HT-29 (cell line): ENCODE data around the gene IL13RA1. TPM values are rescaled to one million over a fixed set of nuclear protein-coding genes. Genes with fewer than 3 reads are reported as not detected.
"Not testable (repeated sequence)": the region's sequence is repeated elsewhere in the genome, so short reads cannot be mapped to it uniquely, and the experiment has no call there.

ENCODE experiments used
- DNase-seq: peaks from one replicate; pipeline ENCODE4 v3.0.0-alpha.2; 2015; ENCODE audit warnings: low spot score
- total RNA-seq: library from RNA; depleted of rRNA; stranded (reverse); fragments of >200 nt; shearing (Covaris generic); gene quantifications from 2 replicates; pipeline ENCODE4 v1.2.3, GENCODE V29; 2014

Gene IL13RA1
- total RNA-seq, 1 experiment from 2014 or later, result 22.7 TPM

- DNase-seq, result no peak
Observed at GRCh38 chrX:118729042-118729652, 1.7 kb downstream of the IL13RA1 start.

DNA sequence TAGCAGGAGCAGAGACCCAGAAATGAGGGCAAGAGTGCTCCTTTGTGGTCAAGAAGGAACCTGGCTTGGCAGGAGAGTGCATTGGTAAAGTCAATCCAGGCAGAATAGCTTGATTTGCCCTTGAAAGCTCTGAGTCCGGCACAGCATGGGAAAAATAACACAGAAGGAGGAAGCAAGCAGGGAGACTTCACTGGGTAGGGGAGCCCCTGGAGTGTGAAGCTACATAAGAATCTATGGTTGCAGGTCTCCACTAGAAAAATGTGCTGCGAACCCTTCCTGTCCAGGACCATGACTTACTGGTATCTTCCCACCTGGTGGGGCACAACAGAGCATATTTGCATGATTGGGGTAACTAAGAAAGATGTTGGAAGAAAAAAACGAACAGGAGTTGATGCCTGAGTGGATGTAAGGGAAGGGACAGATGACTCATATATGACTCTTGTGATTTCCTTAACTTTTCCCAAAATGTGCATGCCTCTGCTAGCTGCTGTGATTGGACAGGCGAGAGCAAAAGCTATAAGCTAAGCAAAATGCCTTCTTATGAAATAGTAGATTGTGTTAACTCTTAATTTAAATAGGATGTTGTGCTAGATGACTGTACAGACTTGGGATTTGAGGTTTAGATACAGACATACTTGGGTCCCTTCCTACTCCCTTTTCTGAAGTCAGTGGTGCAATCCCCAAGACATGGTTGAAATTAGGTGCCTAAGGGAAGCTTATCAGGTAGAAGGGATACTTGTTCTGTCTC is 3.3 kb downstream of the IL13RA1 start:
- no peak for DNase-seq

- DNase-seq, result not testable (repeated sequence)
Observed at GRCh38 chrX:118732551-118732950, 5.1 kb downstream of the IL13RA1 start.

- no peak for DNase-seq
Observed at GRCh38 chrX:118734909-118735308, 7.5 kb downstream of the IL13RA1 start.

DNA sequence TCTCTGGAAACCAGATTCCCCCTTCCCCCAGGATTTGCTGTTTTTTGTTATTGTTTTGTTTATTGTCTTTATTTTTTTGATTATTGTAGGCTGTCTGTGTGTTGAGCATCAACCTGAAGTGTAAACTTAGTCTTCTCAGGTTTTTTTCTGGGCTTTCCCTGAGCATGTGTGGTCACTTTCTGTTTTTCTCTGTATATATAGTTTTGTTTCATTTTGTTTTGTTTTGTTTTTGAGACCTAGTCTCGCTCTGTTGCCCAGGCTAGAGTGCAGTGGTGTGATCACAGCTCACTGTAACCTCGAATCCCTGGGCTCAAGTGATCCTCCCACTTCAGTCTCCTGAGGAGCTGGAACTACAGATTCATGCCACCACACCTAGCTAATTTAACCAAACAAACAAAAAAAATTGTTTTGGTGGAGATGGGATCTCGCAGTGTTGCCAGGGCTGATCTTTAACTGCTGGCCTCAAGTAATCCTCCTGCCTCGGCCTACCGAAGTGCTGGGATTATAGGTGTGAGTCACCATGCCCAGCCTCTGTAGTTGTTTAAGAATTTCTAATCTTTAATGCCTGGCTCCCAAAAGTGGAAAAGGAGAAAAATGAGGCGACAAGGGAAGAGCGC is 9.1 kb downstream of the IL13RA1 start:
- no peak for DNase-seq

DNA sequence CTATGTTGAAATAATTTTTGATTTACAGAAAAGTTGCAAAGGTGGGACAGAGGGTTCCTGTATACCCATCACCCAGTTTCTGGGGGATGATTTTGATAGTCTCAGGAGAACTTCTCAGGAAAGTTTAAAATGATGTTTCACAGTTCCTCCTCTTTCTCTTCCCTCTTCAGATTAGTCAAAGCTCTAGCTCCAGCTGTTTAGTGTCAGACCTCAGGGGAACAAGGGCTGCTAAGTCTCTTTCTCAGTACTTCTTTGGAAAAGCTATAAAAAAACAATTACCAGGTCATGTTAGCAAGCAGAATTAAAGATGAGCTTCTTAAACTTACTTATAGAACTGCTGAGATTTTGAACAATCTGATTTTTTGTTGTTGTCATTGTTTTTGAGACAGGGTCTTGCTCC is 12.2 kb downstream of the IL13RA1 start:
- no peak for DNase-seq

DNA sequence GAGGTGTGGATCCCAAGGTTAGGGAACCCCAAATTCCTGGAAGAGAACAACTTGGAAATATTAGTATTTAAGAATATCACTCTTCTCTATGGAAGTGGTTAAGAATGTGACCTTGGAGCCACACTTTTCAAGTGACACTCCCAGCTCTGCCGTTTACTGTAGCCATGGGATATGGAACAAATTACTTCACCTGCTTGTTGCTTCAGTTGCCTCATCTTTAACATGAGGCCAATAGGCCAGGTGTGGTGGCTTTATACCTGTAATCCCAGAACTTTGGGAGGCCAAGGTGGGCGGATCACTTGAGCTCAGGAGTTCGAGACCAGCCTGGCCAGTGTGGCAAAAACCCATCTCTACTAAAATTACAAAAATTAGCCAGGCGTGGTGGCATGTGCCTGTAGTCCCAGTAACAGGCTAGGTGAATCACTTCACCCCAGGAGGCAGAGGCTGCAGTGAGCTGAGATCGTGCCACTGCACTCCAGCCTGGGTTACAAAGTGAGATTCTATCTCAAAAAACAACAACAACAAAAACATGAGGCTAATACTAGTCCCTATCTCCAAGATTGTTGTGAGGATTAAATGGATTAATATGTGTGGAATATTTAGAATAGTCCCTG is 13.0 kb downstream of the IL13RA1 start:
- no peak for DNase-seq

GRCh38 chrX:118742176-118742575 is 14.8 kb downstream of the IL13RA1 start:
- DNase-seq, result no peak

GRCh38 chrX:118745570-118745969 is 18.2 kb downstream of the IL13RA1 start:
- DNase-seq, result no peak

- DNase-seq, result no peak
Observed at GRCh38 chrX:118751950-118752783, 24.8 kb downstream of the IL13RA1 start.

DNA sequence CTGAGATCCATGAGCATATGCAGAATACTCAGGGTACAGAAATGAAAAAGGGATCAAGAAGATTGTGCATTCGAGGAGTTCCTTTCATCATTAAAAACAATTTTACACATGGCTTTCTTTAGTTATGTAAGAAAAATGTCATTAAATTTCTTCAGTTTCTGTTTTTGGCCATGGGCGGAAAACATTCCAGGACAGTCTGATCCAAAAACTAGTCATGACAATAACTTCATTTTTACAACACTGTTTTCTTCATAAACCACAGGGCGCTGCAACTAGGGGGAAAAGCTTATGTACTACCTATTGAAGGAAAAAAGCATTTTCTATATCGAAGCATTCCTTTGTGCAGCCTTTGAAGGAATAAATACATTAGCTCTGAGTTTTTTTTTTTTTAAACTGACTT is 28.2 kb downstream of the IL13RA1 start:
- DNase-seq, result no peak

GRCh38 chrX:118756101-118756500 is 28.7 kb downstream of the IL13RA1 start:
- DNase-seq, result no peak

- no peak for DNase-seq
Observed at GRCh38 chrX:118758511-118758910, 31.1 kb downstream of the IL13RA1 start.

GRCh38 chrX:118760025-118760424 is 32.6 kb downstream of the IL13RA1 start:
- no peak for DNase-seq

GRCh38 chrX:118761939-118762707 is 34.7 kb downstream of the IL13RA1 start:
- DNase-seq, result no peak

DNA sequence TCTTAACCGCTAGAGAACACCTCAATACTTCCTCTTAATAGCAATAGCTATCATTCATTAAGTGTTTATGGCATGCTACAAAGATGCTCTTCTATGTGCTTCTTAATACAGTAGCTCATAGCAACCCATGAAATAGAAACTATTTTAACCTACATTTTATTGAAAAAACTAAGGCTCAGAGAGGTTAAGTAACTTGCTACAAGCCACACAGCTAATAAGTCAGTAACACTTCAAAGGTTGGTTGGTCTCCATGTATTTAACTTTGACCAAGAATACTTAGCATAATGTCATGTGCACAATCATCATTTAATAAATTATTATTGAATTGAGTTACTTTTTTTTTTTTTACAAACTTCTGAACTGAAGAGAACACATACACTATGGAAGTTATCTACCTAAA is 36.1 kb downstream of the IL13RA1 start:
- DNase-seq, result no peak

- no peak for DNase-seq
Observed at GRCh38 chrX:118764122-118764521, 36.7 kb downstream of the IL13RA1 start.

- DNase-seq, result no peak
Observed at GRCh38 chrX:118770133-118770760, 42.8 kb downstream of the IL13RA1 start.

GRCh38 chrX:118772051-118772450 is 44.6 kb downstream of the IL13RA1 start:
- DNase-seq, result no peak

DNA sequence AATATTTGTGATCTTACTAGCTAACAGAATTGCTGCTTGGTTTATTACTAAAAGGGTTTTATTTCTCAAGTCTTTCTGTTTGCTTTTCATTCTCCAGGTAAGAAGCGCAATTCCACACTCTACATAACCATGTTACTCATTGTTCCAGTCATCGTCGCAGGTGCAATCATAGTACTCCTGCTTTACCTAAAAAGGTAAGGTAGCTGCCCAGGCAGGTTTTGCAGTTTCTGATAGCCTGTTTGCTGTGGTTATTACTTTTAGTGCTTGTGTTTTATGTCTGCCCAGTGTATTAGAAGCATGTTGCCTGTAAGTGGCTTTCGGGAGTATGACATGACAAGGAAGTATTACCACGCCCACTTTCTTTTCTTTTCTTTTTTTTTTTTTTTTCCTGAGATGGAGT is 46.4 kb downstream of the IL13RA1 start:
- no peak for DNase-seq
